TTC549 (cell line): ENCODE results near the gene HS3ST3A1.

ENCODE experiments used
- FAIRE-seq: peaks from 2 replicates; lab custom pipeline; 2012; peaks lifted over from hg19 to GRCh38; lab: Jason Lieb, UNC

The HS3ST3A1 gene

DNA sequence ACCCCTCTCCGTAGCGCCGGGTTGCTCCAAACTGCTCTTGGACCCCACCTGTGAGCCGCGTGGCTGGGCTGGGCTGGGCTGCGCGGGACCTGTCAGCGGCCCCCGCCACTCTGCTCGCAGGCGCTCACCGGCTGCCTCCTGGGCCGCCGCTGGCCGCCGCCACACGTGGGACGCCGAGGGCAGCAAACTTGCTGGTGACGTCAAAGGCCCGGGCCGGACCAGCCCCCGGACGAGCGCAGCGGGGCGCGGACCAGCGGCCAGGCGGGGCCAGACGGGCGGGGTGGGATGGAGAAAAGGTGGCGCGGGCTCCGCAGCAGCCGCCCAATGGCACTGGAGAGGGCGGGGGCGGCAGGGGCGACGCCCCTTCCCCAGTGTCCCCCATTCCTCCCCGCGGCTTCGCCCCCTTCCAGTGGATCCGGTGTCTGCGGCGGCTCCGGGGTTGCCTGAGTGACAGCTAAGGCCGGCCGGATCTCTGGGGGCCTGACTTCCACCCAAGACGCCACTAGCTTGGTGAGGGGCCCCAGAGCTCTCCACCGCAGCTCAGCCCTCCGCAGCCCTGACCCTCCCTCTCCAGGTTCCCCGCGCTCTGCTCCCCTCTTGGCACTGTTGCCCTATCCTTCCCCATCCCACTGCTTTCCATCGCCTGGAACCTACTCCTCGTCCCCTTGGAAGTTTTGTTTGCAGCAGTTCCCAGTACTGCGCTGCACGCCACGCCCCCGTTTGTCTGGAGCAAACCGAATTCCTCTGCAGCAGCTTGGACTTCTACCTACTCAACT lies at the start of gene HS3ST3A1:
Gene HS3ST3A1 (minus strand): TSS at position 154 of the 776 bp plus-strand sequence. CDS start 800 bp downstream, outside the sequence.
- FAIRE-seq: no peak

DNA sequence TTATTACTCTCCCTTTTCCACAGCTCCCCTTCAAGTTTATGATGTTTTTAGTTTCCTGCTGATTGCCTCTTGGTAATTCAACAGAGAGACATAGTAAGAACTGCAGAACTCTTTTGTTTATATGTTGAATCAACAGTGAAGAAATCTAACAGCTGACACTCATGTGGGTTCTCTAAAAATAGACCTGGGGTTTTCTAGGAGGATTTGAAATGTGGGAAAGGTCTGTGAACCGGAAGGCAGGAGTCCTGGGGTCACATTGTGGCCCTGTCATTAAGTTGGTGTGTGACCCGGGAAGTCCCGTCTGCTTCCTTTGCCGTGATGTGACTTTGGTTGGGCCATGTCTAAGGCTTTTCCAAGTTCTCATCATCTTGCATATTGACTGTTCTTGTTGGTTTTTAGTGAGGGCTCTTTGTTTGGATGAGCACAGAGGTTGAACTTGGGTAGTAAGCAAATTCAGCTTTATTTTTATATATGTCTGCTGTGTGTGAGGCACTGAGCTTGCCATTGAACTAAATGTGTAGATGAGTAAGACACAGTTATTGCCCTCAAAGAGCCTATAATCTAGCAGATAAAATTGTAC lies 48.5 kb upstream of the HS3ST3A1 start:
- FAIRE-seq: no peak

DNA sequence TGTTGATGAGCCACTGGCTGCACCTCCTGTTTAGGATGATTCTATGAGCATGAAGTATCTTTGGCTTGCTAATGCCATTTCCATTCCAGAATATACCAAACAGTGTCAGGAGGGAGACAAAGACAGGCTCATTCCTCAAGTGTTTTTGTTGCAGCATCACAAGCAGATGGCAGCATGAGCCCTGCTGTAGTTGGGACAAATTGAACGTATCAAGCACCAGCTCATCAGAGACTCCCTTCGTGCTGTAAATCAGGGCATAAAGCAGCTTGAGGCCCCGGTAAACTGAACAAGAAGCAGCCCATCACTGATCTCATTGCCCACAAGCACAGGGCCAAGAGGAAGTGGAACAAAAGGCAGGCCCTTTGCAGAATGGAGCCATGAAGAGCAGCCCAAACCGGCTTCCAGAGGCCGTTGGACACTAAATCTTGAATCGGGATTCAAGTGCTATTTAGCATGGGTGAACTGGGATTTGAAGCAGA lies 45.9 kb upstream of the HS3ST3A1 start:
- FAIRE-seq: no peak

DNA sequence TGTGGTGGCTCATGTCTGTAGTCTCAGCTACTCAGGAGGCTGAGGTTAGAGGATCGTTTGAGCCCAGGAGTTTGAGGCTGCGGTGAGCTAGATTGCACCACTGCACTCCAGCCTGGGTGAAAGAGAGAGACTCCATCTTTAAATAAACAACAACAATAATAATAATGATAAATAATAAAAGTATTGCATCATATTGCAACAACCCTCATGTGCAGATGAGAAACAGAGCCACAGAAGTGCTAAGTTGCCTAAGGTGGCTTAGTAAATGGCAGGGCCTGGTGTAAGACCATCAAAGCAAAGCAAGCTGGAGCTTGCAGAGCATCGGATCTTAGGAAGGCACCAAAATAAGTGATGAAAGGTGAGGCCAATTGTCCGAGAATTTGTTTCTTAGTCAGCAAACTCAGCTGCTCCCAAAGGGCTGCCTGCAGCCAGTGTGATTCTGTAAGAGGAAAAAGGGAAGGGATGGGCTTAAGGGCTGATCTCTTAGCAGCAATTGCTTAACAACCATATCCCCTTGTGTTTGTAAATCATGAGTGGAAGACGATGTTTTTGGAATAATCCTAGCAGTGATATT lies 45.3 kb upstream of the HS3ST3A1 start:
- FAIRE-seq: no peak

DNA sequence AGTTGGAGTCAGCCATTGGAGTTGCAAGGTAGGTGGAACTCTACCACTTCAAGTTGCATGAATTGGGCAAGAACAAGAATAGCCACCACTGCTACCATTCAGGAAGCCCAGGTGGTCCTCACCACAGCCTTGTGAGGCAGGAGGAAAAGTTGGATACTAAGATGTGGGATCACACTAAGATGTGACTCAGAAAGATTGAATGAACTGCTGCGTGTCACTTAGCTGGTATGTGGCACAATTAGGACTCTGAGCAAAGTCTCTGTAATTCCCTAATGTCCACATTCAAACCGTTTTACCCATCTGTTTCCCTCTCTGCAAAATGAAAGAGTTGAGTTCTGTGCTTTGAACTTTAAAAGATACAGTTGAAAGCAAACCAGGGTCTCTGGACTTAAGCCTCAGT lies 44.7 kb upstream of the HS3ST3A1 start:
- no peak for FAIRE-seq

DNA sequence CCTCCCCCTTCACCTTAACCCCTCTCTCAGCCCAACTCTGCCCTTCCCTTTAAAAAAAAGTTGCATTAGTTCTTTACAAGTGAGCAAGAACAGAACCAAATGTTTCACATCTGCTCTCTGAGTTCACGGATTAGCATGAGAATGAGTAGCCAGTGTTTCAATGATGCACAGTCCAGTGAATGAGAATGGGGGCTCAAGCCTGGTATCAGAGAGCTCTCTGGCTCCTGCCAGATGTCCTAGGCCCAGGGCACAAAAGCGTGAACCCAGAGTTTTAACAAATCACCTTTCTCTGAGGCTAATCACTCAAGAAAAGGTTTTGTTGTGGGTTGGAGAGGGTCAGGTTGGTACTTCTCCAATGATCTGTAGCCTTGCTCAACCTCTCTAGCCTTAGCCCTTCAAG lies 41.5 kb upstream of the HS3ST3A1 start:
- no peak for FAIRE-seq

DNA sequence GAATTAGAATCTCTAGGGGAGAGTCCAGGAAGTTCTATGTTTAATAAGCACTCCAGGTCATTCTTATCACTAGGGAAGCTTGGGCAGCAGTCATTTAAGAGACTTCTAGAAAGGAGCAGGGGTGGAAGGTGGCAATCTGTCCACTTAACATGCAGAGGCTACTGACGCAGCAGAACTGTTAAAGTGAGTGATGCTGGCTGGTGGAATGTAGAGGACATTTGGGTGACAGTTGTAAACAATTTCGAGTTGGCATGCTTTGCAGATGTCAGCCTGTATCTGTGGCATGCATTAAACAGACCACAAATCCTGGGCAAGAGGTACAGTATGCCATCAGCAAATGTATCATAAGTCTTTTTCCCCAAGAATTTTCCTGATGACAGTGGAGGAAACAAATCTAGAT lies 40.5 kb upstream of the HS3ST3A1 start:
- no peak for FAIRE-seq

DNA sequence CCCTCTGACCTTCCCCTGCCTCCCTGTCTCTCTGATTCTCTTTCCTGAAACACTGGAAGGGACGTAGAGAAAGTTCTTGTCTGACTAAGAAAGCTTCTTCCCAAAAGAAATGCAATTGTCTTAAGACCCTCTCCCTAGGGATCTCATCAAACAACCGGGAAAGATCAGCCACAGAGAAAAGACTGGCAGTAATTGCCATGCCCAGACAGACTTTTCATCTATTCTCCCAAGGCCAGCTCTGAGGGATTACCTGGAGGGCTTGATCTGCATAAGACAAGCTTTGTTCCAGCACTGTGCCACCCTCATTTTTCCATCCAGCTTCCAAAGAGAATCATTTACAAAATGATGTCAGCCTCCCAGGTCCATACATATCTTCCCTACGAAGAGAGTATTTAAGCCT lies 38.8 kb upstream of the HS3ST3A1 start:
- no peak for FAIRE-seq

DNA sequence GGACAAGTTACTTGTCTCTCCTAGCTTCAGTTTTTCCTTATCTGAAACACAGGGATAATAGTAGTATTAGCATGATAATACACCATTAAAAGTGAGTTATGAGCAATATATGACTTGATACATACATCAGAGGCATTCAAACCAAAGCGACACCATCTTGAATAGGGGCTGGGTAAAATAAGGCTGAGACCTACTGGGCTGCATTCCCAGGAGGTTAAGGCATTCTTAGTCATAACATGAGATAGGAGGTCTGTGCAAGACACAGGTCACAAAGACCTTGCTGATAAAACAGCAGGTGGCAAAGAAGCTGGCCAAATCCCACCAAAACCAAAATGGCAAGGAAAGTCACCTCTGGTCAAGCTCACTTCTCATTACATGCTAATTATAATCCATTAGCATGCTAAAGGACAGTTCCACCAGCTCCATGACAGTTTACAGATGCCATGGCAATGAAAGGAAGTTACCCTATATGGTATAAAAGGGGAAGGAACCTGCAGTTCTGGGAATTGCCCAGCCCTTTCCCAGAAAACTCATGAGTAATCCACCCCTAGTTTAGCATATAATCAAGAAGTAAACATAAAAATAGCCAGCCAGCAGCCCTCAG lies 37.2 kb upstream of the HS3ST3A1 start:
- FAIRE-seq: no peak

DNA sequence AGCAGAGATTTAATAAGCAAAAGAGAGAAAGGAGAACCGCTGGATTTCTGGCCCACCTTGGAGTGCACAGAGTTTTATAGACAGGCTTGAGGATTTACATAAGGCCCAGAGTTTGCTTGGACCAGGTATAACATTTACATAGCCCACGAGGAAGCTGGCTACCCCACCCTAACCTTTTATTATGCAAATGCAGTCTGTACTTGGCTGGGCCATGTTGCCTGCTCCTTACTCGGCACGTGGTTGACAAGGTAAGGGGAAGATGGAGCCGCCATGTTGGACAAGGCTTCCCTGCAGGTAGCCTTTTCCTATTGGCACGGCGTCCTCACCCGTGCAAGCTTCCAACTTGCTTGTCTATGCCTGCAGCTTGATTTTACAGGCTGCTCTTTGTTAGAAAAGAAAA lies 35.2 kb upstream of the HS3ST3A1 start:
- FAIRE-seq: no peak

DNA sequence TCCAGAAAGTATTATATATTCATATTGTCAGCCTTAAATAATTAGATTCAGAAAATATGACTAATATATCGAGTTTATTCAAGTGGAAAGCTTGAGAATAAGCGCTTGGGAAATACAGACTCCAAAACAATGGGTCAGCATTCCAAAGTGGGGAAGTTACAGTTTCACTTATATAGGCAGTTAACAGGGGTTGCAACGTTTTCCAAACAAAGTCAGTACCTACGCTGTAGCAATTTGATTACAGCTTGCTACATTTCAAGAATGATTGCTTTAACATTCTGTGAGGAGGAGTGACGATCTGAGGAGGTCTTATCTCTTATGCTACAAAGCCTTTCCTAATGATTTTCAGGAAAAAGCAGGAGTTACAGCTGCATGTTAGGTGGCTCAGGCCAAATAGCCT lies 34.2 kb upstream of the HS3ST3A1 start:
- no peak for FAIRE-seq

DNA sequence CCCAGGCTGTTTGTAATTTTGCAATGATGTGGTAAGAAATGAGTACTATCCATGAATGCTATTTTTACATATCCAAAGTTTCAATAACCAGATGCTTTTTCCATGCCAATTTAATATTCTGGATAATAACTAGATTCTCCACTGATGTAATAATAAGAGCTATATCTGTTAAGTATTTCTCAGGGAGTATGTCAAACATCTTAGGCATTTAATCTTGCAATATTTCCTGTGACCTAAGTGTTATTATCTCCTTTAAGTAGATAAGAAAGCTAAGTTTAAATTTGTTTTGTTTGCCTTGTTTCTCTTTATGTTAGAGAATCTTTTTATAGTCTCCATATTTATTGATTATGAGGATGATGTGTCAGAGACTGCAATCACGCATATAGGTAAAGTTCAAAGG lies 32.3 kb upstream of the HS3ST3A1 start:
- FAIRE-seq: no peak

DNA sequence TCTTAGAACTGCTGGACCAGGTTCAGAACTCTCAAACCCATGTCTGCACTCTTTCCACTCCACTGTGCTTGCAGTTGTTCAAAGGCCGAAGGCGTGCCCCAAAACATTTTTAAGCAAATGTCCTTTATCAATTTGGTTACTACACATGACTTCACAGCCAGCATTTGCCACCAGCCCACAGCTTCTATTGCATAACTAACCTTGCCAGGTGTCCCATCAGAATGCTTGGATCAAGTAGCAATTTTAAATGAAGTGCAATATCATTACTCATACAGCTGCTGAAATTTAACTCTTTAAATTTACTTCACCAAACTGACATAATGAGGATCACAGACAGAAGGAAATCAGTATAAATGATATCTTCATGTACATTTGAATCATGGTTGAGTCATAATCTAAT lies 29.8 kb upstream of the HS3ST3A1 start:
- FAIRE-seq: no peak

DNA sequence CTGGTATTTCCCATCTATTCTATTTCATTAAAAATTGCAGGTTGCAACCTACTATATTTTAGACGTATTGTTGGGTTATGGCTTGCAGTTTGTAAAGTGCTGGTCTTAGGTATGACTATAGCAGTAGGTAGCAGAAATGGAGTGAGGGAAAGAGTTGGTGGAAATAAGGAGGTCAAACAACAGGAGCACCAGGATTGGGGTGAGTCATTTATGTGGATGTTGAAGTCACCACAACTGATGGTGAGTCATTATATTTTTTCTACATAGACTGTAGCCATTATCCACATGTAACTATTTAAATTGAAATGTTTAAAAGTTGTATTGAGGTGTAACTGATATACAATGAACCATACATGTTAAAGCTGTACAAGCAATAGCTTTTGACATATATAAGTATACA lies 25.0 kb upstream of the HS3ST3A1 start:
- no peak for FAIRE-seq

DNA sequence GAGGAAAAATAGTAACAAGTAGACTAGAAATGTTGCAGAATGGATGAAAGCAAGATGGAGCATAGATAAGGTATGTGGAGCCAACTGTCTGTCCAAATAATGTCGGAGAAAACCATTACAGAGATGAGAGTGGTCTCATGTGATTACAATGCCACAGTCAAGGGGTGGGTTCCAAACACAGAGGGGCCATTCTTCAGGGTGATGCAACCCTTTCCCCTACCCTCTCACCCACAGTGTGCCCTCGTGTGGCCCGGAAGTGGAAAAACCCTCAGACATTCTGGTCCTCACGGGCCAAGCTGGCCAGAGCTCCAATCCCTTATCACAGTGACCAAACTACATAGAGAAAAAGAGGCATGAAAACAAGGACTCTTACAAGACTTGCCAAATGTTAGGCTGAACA lies 17.7 kb upstream of the HS3ST3A1 start:
- no peak for FAIRE-seq

DNA sequence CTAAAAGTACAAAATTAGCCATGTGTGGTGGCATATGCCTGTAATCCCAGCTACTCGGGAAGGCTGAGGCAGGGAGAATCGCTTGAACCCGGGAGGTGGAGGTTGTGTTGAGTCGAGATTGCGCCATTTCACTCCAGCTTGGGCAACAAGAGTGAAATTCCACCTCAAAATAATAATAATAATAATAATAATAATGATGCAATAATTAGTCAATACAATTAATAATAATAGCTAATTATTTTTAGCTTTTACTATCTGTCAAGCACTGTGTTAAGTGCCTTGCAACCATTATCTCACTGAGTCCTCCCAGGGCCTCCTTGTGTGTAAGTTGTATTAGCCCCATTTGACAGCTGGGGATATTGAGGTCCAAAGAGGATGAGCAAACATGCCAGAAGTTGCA lies 14.3 kb upstream of the HS3ST3A1 start:
- FAIRE-seq: no peak

DNA sequence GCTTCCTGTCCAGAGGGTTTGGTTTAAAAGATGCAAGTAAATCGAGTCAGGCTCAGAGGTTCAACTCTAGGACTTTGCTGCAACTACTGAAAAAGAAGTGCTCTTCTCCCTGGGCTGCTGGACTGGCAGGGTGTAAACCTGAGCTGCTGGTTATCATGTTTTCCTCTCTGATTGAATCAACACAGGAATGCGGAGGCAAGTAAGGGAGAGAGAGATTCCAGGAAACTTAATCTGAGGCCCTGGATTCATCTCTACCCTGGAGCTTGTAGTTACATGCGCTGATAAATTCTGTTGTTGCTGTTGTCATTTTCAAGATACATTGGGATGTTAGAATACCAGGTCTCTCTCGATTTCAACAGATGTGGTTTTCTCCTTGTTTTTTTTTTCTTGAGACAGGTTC lies 8.2 kb upstream of the HS3ST3A1 start:
- no peak for FAIRE-seq

DNA sequence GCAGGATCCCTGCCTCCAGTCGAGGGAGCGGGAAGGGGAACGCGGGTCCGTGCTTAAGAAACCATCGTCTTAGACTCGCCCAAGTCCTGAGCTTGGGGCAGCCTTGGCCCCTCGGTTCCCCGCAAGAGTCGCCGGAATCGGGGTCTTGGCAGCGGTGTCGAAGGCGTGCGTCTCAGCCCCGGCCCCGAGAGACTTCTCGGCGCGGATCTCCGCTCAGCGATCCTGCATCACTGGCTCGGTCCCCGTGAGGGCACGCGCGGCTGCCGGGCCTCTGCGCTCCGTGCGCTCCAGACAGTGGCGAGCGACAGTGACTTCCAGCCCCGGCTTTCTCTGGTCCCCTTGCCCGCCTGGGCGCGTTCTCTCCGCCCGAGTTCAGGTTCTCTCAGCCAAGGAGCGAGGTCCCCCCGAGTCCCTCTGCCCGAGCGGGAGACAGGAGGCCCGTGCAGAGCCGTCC lies 380 bp downstream of the HS3ST3A1 start:
- FAIRE-seq: no peak

DNA sequence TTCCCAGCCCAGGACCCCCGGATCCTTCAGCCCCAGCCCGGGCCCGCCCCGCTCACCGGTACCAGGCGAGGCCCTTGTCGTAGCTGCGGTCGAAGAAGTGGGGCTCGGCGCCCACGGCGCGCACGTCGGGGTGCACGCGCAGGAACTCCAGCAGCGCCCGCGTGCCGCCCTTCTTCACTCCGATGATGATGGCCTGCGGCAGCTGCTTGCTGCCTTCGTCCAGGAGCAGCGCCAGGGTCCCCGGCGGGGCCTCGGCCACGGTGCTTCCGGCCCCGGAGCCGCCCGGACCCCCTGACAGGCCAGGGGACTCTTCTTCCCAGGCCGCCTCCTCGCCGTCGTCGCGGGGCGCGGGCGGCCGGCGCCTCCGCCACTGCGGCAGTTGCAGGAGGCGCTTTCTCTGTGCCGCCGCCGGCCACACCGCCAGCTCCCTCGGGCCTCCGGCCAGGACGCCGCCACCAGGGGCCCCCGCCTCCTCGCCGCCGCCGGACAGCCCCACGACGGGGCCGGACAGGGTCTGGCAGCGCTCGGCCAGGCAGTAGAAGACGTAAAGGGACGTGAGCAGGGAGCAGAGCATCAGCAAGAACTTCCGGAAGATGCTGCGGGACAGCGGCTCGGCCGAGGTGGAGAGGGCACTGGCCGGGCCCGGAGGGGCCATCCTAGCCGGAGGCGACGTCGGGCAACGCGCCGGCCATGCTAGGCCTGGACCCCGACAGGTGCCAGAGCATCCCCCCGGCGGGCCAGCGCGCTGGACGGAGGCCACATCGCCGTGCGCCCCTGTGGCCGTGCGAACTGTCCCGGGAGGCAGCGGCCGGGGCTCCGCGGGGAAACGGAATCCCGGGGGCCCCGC lies 1.0 kb downstream of the HS3ST3A1 start:
- no peak for FAIRE-seq

DNA sequence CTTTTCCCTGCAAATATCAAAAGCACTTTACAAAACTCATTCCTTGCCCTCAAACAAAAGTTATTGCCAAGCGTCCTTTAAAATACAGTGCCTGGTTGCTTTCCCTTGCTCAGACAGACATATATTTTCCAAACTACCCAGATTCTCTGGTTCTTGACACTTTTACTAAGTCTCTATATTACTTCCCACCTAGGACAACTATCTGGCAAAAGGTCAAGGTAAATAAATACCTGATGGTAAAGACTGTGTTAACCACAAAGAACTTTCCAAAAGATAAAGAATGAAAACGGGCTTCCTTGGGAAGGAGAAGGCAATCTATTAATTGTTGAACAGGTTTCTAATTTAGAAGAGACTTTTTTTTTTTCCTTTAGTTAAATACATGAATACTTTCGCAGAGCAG lies 1.9 kb downstream of the HS3ST3A1 start:
- FAIRE-seq: no peak

DNA sequence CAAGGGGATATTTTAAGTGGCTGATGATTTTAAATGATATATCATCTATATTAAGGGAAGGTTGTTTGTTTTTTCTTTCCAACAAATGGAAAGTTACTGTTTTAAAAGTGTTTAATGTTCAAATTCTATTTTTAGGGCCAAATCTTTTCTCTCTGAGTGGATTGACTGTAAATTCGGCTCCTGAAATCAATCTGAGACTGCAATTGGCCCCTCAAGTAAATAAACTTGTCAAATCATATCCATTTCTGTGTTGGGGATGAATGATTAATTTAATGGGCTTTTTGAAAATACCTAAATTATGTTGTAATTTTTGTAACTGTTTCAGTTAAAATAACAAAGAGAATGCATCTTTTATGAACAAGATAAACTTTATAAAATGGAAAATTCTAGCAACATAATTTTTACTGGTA lies 2.6 kb downstream of the HS3ST3A1 start:
- no peak for FAIRE-seq
